ENCODE data around the gene TMEM181. TPM values are rescaled to one million over a fixed set of nuclear protein-coding genes. Genes with fewer than 3 reads are reported as not detected.

The TMEM181 gene
- total RNA-seq, 2 experiments from 2014 or later, result 8.3 to 9.9 TPM

DNA sequence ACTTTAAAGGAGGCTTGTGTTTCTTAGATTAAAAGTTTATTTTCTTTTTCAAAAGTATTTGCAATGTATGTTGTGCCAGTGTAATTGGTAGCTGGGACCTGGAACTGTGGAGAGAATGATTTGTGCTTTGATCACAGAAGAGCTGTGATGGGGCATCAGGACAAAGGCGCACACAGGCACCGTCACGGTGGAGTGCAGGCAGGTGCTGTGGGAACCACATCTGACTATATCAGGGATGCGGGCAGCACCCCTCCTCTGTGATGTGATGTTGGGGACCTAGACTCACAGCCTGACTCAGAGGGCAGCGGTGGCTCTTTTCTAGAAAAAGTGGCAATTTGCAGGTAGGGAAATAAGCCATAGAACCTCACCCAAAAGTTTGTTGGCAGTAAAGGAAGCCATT lies 124.4 kb downstream of the TMEM181 start:
- ATAC-seq, result peak; percentile 19
- intact Hi-C loops (cut with DNase I, micrococcal nuclease), result no loop called here
- no peak overlapping the region for H3K27ac Mint-ChIP-seq
- peaks cover 40% of the 10 kb centered on the region for H3K4me1 Mint-ChIP-seq
- H3K27me3 Mint-ChIP-seq, result no peaks in the 10 kb centered on the region
- no peaks in the 10 kb centered on the region for H3K9me3 Mint-ChIP-seq (ENCODE audit: low read depth)
- DNase-seq, result no peak
- POLR2A ChIA-PET, result interaction anchor here (0.6 kb wide), 1 partner anchor 41 kb away, joined by 5 read pairs; no protein-coding TSS in a partner anchor
- CTCF ChIA-PET, result interaction anchor here (0.6 to 0.7 kb wide), 2 partner anchors 24 to 183 kb away, joined by 3 read pairs; no protein-coding TSS in a partner anchor
- peaks cover 84% of the 10 kb centered on the region for H3K36me3 Mint-ChIP-seq (ENCODE audit: low read depth)
- H3K4me3 Mint-ChIP-seq, result no peak overlapping the region

DNA sequence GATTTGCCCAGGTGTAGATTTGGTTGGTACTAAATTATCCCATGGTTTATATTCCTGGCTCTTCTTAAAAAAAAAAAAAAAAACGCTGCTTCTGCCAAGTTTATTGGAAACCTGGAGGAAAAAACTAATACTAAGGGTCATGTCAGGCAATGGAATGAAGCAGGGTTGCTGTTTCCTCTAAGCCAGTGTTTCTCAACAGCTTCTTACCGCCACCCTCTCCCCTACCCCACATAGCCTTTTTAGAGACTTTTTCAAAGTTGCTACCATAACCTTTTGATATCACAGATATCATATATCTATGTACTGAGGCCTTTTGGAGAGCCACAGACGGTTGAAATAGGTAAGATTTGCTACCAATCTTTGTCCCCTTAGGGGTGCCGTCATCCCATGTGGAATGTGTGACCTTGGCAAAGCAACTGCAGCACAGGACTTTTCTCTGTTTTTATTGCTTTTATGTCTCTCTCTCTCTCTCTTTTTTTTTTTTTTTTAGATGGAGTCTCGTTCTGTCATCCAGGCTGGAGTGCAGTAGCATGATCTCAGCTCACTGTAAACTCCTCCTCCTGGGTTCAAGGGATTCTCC lies 124.9 kb downstream of the TMEM181 start:
- ATAC-seq, result no peak

More for the DNA sequence above, 124.9 kb downstream of the TMEM181 start:
- Mint-ChIP-seq H3K27ac (no peak overlapping the region), H3K9me3 (ENCODE audit: low read depth) (no peaks in the 10 kb centered on the region), H3K4me1 (peaks cover 41% of the 10 kb centered on the region), H3K27me3 (no peaks in the 10 kb centered on the region), H3K36me3 (ENCODE audit: low read depth) (peaks cover 82% of the 10 kb centered on the region), H3K4me3 (no peak overlapping the region)
- intact Hi-C loops (cut with DNase I, micrococcal nuclease), result no loop called here
- DNase-seq, result no peak
- ChIA-PET POLR2A (interaction anchor here (0.6 kb wide), 1 partner anchor 42 kb away, joined by 5 read pairs; no protein-coding TSS in a partner anchor), CTCF (interaction anchor here (0.7 to 0.8 kb wide), 2 partner anchors 23 to 182 kb away, joined by 3 read pairs; no protein-coding TSS in a partner anchor)

Small RNA genes lying within 50 kb of the gene (microRNA-seq; reads per million reads assigned to microRNA genes)
- gene MIR7161 (ENCODE audit: borderline replicate concordance), result not detected

Other genes starting within 250 kb of the TMEM181 start
- gene TULP4, start 247.6 kb upstream of the TMEM181 start, total RNA-seq, result 10 to 100 TPM; 11.8 to 14.3 TPM
- 100 to 1,000 TPM; 116 to 118 TPM for gene DYNLT1, start 84.7 kb downstream of the TMEM181 start, total RNA-seq
- 100 to 1,000 TPM; 163 to 180 TPM for gene SYTL3, start 90.0 kb downstream of the TMEM181 start, total RNA-seq